Activated CD4-positive, CD25-positive, alpha-beta regulatory T cell treated with anti-CD3 and anti-CD28 coated beads, Interleukin-2, amount 50 U/mL, for 72 hours (primary cell): ENCODE results near the gene PDE11A.

Experiments used
- DNase-seq: peaks from one replicate; pipeline ENCODE4 v3.0.0; 2021

The PDE11A gene

GRCh38 chr2:177660742-177661141 lies 411.8 kb downstream of the PDE11A start:
- no peak for DNase-seq

GRCh38 chr2:177658309-177658708 lies 414.3 kb downstream of the PDE11A start:
- DNase-seq, result no peak

GRCh38 chr2:177651833-177652232 lies 420.7 kb downstream of the PDE11A start:
- no peak for DNase-seq

GRCh38 chr2:177649568-177650518 lies 422.7 kb downstream of the PDE11A start:
- no peak for DNase-seq

- DNase-seq, result no peak
These were observed 425.8 kb downstream of the PDE11A start for GRCh38 chr2:177646791-177647190.

GRCh38 chr2:177646241-177646640 lies 426.3 kb downstream of the PDE11A start:
- no peak for DNase-seq

GRCh38 chr2:177641331-177641730 lies 431.2 kb downstream of the PDE11A start:
- DNase-seq, result no peak

GRCh38 chr2:177640423-177640822 lies 432.2 kb downstream of the PDE11A start:
- DNase-seq, result no peak

GRCh38 chr2:177639262-177639914 lies 433.2 kb downstream of the PDE11A start:
- no peak for DNase-seq

- DNase-seq, result no peak
These were observed 434.1 kb downstream of the PDE11A start for GRCh38 chr2:177638507-177638906.

GRCh38 chr2:177636672-177637071 lies 435.9 kb downstream of the PDE11A start:
- no peak for DNase-seq

- DNase-seq, result no peak
These were observed 436.9 kb downstream of the PDE11A start for GRCh38 chr2:177635696-177636095.

GRCh38 chr2:177633910-177634294 lies 438.7 kb downstream of the PDE11A start:
- DNase-seq, result no peak

GRCh38 chr2:177633111-177633510 lies 439.5 kb downstream of the PDE11A start:
- DNase-seq, result no peak

GRCh38 chr2:177631680-177632079 lies 440.9 kb downstream of the PDE11A start:
- no peak for DNase-seq

GRCh38 chr2:177629357-177630024 lies 443.1 kb downstream of the PDE11A start:
- no peak for DNase-seq

GRCh38 chr2:177628831-177629230 lies 443.7 kb downstream of the PDE11A start:
- DNase-seq, result no peak

- no peak for DNase-seq
These were observed 446.6 kb downstream of the PDE11A start for GRCh38 chr2:177625744-177626650.

GRCh38 chr2:177622521-177622920 lies 450.1 kb downstream of the PDE11A start:
- no peak for DNase-seq

GRCh38 chr2:177619986-177620385 lies 452.6 kb downstream of the PDE11A start:
- DNase-seq, result no peak

GRCh38 chr2:177619461-177619860 lies 453.1 kb downstream of the PDE11A start:
- no peak for DNase-seq
